NCI-H1930 (cell line): ENCODE results near the gene RAG1.

Source experiments
- DNase-seq, 2 experiments: peaks; one replicate each; lab custom pipeline; 2025; lab: John Stamatoyannopoulos, UW

The RAG1 gene

GRCh38 chr11:36590513-36590912, 22.7 kb downstream of the RAG1 start:
- no peak for DNase-seq

- DNase-seq: no peak
Observed at GRCh38 chr11:36591433-36591832, 23.6 kb downstream of the RAG1 start.

- DNase-seq: peak; percentile 89 to 92
Observed at GRCh38 chr11:36594316-36594989, 26.6 kb downstream of the RAG1 start, which contains the start of gene IFTAP. Gene IFTAP (plus strand): TSS chr11:36594502. CDS start chr11:36610104, 15,602 bp downstream.

GRCh38 chr11:36596880-36597279, 29.1 kb downstream of the RAG1 start:
- no peak for DNase-seq

- DNase-seq: no peak
Observed at GRCh38 chr11:36598051-36598450, 30.2 kb downstream of the RAG1 start, which contains the start of gene RAG2. Gene RAG2 (minus strand): TSS chr11:36598236. CDS start chr11:36594168, 4,068 bp downstream.

- DNase-seq: no peak
Observed at GRCh38 chr11:36600180-36600579, 32.4 kb downstream of the RAG1 start.

GRCh38 chr11:36601155-36601554, 33.3 kb downstream of the RAG1 start:
- DNase-seq: no peak

GRCh38 chr11:36602135-36602534, 34.3 kb downstream of the RAG1 start:
- DNase-seq: no peak

- no peak for DNase-seq
Observed at GRCh38 chr11:36605221-36606216, 37.7 kb downstream of the RAG1 start.

- DNase-seq: no peak
Observed at GRCh38 chr11:36608491-36609199, 40.8 kb downstream of the RAG1 start.

- no peak for DNase-seq
Observed at GRCh38 chr11:36609383-36609782, 41.6 kb downstream of the RAG1 start.

GRCh38 chr11:36615826-36616225, 48.0 kb downstream of the RAG1 start:
- no peak for DNase-seq

- DNase-seq: no peak
Observed at GRCh38 chr11:36617543-36618362, 49.9 kb downstream of the RAG1 start.

- no peak for DNase-seq
Observed at GRCh38 chr11:36618363-36619047, 50.7 kb downstream of the RAG1 start.

GRCh38 chr11:36619502-36619901, 51.7 kb downstream of the RAG1 start:
- DNase-seq: no peak

GRCh38 chr11:36620246-36620645, 52.4 kb downstream of the RAG1 start:
- no peak for DNase-seq

- peak in 1 of 2 experiments; percentile 46 for DNase-seq
Observed at GRCh38 chr11:36622431-36623136, 54.8 kb downstream of the RAG1 start.

GRCh38 chr11:36623494-36623893, 55.7 kb downstream of the RAG1 start:
- no peak for DNase-seq

GRCh38 chr11:36627006-36627405, 59.2 kb downstream of the RAG1 start:
- DNase-seq: no peak

GRCh38 chr11:36627471-36627870, 59.7 kb downstream of the RAG1 start:
- no peak for DNase-seq
